ENCODE data around the gene NACC2. TPM values are rescaled to one million over a fixed set of nuclear protein-coding genes. Genes with fewer than 3 reads are reported as not detected.
"Not testable (repeated sequence)": the region's sequence is repeated elsewhere in the genome, so short reads cannot be mapped to it uniquely, and the experiment has no call there.

NACC2 gene
- total RNA-seq, 6 experiments from 2014 or later = 10.9 to 25.8 (median 13.8) TPM

DNA sequence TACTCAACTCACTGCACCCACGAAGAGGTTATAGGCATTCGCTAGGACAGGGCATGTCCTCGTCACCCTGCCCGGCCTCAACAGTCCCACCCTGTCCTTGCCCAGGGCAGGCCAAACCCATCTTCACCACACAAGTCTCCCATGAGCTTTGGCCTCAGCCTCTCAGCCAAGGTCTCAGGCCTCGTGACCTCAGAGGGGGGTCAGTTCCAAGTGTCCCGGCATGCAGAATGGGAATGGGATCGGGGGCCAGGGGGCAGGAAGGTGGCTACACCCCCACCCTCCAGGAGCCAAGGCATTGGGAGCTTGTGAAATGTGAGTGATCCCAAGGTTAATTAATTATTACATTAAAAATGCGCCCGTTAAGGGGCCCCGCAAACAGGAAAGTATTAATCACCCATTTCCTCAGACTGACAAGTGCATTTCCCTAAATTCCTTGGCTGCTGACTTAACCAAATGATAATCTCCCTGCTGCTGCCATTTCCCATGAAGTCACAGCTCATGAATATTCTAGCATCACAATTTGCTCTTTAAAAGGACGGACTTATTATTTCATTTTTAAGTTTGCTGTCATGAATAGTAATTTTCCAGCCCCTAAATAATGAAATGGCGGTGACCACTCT, 125.9 kb downstream of the NACC2 start:
- no peaks in the 10 kb centered on the region for H3K36me3 ChIP-seq
- no peak overlapping the region for H3K4me3 ChIP-seq
- intact Hi-C loops (cut with DNase I) = loop anchor here (2.0 to 5.0 kb wide), 2 partner anchors 153 to 154 kb away; no protein-coding TSS in a partner anchor
- peak in 1 of 3 donors; percentile 57 for DNase-seq
- WGBS (ENCODE audit: insufficient coverage, low coverage, low lambda C conversion rate, missing lambda C conversion rate) = 42% methylated on average over 8 of the region's 12 CpGs
- no peaks in the 10 kb centered on the region for H3K27me3 ChIP-seq
- no peaks in the 10 kb centered on the region for H3K4me1 ChIP-seq
- ATAC-seq = peak; percentile 7 to 42 (median 24)
- H3K27ac ChIP-seq = peak overlapping the region in 2 of 3 donors; percentile 36 to 40
- TF ChIP-seq POLR2A (IDR thresholded peaks at IDR 0.05) = no peak
- TF ChIP-seq, protein P1, sequence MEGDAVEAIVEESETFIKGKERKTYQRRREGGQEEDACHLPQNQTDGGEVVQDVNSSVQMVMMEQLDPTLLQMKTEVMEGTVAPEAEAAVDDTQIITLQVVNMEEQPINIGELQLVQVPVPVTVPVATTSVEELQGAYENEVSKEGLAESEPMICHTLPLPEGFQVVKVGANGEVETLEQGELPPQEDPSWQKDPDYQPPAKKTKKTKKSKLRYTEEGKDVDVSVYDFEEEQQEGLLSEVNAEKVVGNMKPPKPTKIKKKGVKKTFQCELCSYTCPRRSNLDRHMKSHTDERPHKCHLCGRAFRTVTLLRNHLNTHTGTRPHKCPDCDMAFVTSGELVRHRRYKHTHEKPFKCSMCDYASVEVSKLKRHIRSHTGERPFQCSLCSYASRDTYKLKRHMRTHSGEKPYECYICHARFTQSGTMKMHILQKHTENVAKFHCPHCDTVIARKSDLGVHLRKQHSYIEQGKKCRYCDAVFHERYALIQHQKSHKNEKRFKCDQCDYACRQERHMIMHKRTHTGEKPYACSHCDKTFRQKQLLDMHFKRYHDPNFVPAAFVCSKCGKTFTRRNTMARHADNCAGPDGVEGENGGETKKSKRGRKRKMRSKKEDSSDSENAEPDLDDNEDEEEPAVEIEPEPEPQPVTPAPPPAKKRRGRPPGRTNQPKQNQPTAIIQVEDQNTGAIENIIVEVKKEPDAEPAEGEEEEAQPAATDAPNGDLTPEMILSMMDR (IDR thresholded peaks at IDR 0.05) = no peak
- H3K9me3 ChIP-seq = no peaks in the 10 kb centered on the region

DNA sequence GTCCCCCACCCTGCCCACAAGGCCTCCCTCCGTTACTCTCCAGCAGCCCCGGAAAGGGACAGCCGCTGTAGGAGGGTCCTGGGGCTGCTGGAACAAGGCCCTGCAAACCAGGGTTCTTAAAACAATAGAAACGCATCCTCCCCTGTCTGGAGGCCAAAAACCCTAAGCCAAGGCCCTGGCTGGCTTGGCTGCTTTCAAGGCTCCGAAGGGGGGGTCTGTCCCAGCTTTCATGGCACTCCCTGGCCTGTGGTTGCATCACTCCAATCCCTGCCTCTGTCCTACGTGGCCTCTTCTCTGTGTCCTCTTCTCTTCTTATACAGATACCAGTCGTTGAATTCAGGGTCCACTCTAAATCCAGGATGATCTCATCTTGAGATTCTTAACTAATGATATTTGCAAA, 126.5 kb downstream of the NACC2 start:
- H3K36me3 ChIP-seq = no peaks in the 10 kb centered on the region
- DNase-seq = no peak
- no peak overlapping the region for H3K4me3 ChIP-seq
- 31% methylated on average over 2 of the region's 7 CpGs for WGBS (ENCODE audit: insufficient coverage, low coverage, low lambda C conversion rate, missing lambda C conversion rate)
- H3K4me1 ChIP-seq = no peaks in the 10 kb centered on the region
- TF ChIP-seq, protein P1 (IDR thresholded peaks at IDR 0.05) = no peak
- no peak for TF ChIP-seq POLR2A (IDR thresholded peaks at IDR 0.05)
- no peaks in the 10 kb centered on the region for H3K9me3 ChIP-seq
- peak in 1 of 4 donors; percentile 3 for ATAC-seq
- intact Hi-C loops (cut with DNase I) = loop anchor here (2.0 to 5.0 kb wide), 2 partner anchors 154 kb away; no protein-coding TSS in a partner anchor
- no peaks in the 10 kb centered on the region for H3K27me3 ChIP-seq
- peak overlapping the region in 2 of 3 donors; percentile 36 to 40 for H3K27ac ChIP-seq

DNA sequence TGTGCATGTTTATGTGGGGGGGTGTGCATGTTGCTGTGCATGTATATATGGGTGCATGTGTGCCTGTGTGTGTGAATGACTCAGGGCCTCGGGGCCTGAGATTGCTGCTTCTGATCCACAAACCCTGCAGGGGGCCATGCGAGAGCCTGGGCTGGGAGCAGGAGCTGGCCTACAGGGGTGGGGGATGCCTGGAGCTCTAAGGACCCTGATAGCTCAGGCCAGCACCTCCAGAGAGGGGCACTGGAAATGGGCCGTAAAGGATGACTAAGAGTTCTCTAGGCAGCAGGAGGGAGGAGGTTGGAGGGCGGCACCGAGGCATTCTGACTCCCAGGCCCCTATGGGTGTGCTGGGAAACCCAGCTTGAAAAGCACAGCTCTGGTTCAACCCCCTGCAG, 127.0 kb downstream of the NACC2 start:
- Histone ChIP-seq H3K27me3 (no peaks in the 10 kb centered on the region), H3K27ac (peak overlapping the region in 1 of 3 donors; percentile 36), H3K9me3 (no peaks in the 10 kb centered on the region), H3K4me1 (no peaks in the 10 kb centered on the region), H3K36me3 (no peaks in the 10 kb centered on the region), H3K4me3 (no peak overlapping the region)
- ATAC-seq (no peak), DNase-seq (no peak)
- WGBS (ENCODE audit: insufficient coverage, low coverage, low lambda C conversion rate, missing lambda C conversion rate) = 25% methylated on average over 1 of the region's 5 CpGs
- intact Hi-C loops (cut with DNase I) = loop anchor here (2.0 to 5.0 kb wide), 2 partner anchors 154 to 155 kb away; no protein-coding TSS in a partner anchor
- TF ChIP-seq POLR2A (IDR thresholded peaks at IDR 0.05) = no peak
- TF ChIP-seq, protein P1 (IDR thresholded peaks at IDR 0.05) = no peak

DNA sequence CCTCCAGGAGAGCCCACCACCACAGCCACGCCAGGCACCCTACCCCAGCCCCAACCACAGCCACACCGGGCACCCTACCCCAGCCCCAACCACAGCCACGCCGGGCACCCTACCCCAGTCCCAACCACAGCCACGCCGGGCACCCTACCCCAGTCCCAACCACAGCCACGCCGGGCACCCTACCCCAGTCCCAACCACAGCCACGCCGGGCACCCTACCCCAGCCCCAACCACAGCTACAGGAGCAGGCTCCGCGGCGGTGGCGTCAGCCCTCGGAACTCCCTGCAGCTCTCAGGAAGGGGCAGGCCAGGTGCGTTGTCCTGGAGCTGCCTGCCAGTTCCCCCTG, 128.2 kb downstream of the NACC2 start:
- intact Hi-C loops (cut with DNase I) = loop anchor here in 1 of 2 donors (5.0 kb wide), 1 partner anchor 155 kb away; no protein-coding TSS in a partner anchor
- DNase-seq = not testable (repeated sequence)

DNA sequence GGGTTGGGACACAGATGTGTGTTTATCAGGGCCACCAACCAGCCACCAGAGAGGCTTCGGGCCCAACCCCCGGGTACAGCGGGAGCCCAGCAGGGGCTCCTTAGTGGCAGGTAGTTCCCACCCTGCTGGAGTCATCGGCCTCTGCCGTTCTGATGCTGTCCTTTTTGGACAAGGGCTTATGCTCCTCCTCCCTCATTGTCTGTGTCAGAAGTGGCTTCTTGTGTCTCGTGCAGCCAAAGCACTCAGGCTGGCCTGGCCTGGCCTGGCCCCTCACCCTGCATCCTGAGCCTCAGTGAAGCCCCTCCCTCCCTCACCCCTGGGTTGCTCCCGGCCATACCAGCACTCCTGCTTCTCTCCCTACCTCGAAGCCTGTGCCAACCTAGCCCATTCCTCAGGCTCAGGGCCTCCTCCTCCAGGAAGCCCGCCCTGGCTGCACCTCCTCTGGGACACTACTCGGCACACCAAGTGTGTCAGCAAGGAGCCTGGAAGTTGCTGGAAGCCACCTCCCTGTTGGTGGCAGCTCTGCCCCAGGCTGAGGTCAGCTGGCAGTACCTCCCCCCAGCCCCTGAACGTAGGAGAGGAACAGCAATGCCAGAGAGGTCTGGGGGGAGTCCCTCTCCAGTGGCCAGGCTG, 129.8 kb downstream of the NACC2 start:
- no peak overlapping the region for H3K27ac ChIP-seq
- no CpG with 5 or more reads among the region's 11 CpGs for WGBS (ENCODE audit: insufficient coverage, low coverage, low lambda C conversion rate, missing lambda C conversion rate)
- ATAC-seq (no peak), DNase-seq (no peak)
- peaks cover 0 to 7% (median 0%) of the 10 kb centered on the region in 4 donors for H3K4me1 ChIP-seq
- H3K36me3 ChIP-seq = no peaks in the 10 kb centered on the region
- H3K9me3 ChIP-seq = no peaks in the 10 kb centered on the region
- intact Hi-C loops (cut with DNase I) = loop anchor here in 1 of 2 donors (5.0 kb wide), 1 partner anchor 157 kb away; no protein-coding TSS in a partner anchor
- no peak for TF ChIP-seq POLR2A (IDR thresholded peaks at IDR 0.05)
- TF ChIP-seq, protein P1 (IDR thresholded peaks at IDR 0.05) = no peak
- H3K27me3 ChIP-seq = no peaks in the 10 kb centered on the region
- H3K4me3 ChIP-seq = no peak overlapping the region

More for the DNA sequence above, 128.2 kb downstream of the NACC2 start:
- no CpG with 5 or more reads among the region's 16 CpGs for WGBS (ENCODE audit: insufficient coverage, low coverage, low lambda C conversion rate, missing lambda C conversion rate)
- not testable (repeated sequence) for H3K4me3 ChIP-seq, H3K27ac ChIP-seq, H3K9me3 ChIP-seq, H3K36me3 ChIP-seq, H3K4me1 ChIP-seq, ATAC-seq, H3K27me3 ChIP-seq

Measured in right lobe of liver (tissue), 6 donors.